BE2C (cell line): ENCODE measurements around the gene HSPA14.

ENCODE experiments used
- DNase-seq: peaks from one replicate; pipeline ENCODE4 v3.0.0-alpha.2; 2020
- H3K27me3 ChIP-seq: fragments of 250-450 bp; sonication (Bioruptor Pico); 2 replicates; pipeline ENCODE4 v1.5.1; 2020; ENCODE audit warnings: mild to moderate bottlenecking
- H3K36me3 ChIP-seq: fragments of 250-450 bp; sonication (Bioruptor Pico); 2 replicates; pipeline ENCODE4 v1.5.1; 2020; ENCODE audit warnings: mild to moderate bottlenecking
- H3K4me1 ChIP-seq: fragments of 250-450 bp; sonication (Bioruptor Pico); 2 replicates; pipeline ENCODE4 v1.5.1; 2020
- H3K4me3 ChIP-seq: 2 replicates; pipeline ENCODE4 v1.5.1; 2011; ENCODE audit warnings: low read depth, low read length
- H3K9me3 ChIP-seq: fragments of 250-450 bp; sonication (Bioruptor Pico); 2 replicates; pipeline ENCODE4 v1.5.1; 2020
- TF ChIP-seq, protein P1 (sequence below): IDR thresholded peaks from 2 replicates; pipeline ENCODE4 v1.5.1; 2012; ENCODE audit warnings: mild to moderate bottlenecking, low read depth, low read length

Gene HSPA14

DNA sequence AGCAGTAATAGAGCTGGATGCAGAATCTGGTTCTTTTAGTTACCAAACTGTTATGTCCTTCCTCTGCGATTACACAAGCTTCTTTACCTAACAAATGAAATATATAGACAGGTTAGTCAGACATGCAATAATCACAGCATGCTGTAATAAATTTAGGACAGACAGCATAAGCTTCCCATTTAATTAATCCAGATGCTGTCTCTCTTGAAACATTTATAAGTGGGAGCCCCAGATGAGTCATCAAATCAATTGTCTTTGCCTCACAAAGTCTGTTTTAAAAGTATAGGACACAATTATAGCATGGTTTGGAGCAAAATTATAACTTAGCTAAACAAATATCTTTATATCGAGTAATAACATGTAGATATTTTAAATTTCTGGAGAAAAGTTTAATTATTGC, 1.9 kb upstream of the HSPA14 start:
- no peak for DNase-seq
- TF ChIP-seq, protein P1, sequence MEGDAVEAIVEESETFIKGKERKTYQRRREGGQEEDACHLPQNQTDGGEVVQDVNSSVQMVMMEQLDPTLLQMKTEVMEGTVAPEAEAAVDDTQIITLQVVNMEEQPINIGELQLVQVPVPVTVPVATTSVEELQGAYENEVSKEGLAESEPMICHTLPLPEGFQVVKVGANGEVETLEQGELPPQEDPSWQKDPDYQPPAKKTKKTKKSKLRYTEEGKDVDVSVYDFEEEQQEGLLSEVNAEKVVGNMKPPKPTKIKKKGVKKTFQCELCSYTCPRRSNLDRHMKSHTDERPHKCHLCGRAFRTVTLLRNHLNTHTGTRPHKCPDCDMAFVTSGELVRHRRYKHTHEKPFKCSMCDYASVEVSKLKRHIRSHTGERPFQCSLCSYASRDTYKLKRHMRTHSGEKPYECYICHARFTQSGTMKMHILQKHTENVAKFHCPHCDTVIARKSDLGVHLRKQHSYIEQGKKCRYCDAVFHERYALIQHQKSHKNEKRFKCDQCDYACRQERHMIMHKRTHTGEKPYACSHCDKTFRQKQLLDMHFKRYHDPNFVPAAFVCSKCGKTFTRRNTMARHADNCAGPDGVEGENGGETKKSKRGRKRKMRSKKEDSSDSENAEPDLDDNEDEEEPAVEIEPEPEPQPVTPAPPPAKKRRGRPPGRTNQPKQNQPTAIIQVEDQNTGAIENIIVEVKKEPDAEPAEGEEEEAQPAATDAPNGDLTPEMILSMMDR: no peak
- no peak overlapping the region for H3K4me3 ChIP-seq
- no peaks in the 10 kb centered on the region for H3K4me1 ChIP-seq
- H3K9me3 ChIP-seq: no peaks in the 10 kb centered on the region
- H3K36me3 ChIP-seq: peaks cover 9% of the 10 kb centered on the region
- no peaks in the 10 kb centered on the region for H3K27me3 ChIP-seq

DNA sequence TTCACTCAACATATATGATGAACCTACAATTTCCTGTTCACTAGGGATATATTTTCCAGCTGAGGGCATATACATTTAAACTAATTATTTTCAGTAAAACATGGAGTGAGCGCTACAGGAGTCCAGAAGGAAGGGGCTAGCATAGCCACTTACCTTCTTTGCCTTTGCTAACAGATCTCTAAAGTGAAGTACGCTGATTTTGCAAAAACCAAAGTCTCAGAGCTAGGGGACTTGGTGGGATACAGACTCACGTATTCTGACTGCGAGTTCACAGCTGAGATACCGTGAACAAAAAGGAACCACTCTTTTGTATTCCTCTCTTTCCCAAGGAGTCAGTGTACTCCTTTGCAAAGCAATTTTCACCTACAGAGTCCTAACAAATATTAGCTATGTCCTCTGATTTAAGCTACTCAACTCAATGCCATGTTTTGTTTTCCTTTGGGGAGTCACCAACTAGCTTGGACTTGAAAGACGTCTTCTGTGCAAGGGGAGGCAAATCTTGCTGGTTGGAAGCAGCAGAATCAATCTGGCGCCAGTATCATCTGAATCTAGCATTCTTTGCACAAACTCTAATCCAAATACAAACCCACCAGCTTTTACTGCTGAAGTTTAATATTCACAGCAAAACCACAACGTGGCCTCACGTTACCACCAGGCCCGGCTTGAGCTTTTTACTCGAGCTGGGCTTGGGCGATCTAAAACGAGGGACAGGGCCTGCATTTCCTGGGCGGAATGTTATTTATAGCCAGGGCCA, 926 bp upstream of the HSPA14 start:
- DNase-seq: no peak
- Histone ChIP-seq H3K36me3 (peaks cover 18% of the 10 kb centered on the region), H3K27me3 (no peaks in the 10 kb centered on the region), H3K4me3 (peak overlapping the region; percentile 96), H3K4me1 (no peaks in the 10 kb centered on the region), H3K9me3 (no peaks in the 10 kb centered on the region)
- TF ChIP-seq, protein P1: no peak

DNA sequence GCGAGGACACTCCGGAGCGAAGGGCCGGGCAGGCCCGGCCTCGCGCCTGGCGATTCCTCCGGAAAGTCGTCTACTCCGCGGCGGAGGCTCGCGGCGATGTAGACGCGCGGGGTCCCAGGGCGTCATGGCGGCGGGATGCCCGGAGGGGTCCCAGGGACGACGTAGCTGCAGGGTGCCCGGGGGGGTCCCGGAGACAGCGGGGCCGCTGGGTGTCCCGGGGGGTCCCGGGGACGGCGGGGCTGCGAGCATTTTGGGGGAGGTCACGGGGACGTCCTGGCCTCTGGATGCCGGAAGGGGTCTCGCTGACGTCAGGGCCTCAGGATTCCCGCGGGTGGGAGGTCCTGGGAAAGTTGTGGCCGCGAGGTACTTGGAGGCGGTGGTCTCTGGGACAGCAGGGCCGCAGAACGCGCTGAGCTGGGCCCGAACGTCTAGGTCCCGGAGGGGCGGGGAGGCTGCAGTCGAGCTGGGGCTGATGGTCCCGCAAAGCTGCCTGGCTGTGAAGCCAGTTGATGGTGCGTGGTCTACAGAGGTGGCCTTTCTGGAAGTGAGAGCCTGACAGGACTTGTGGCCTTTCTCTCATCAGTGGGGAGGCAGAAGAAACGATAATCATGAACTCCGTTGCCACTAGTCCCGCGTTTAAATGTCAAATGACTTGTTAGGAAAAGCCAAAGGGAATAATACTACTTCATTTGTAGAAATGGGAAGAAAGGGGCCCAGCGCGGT, 637 bp downstream of the HSPA14 start:
- Histone ChIP-seq H3K36me3 (peaks cover 34% of the 10 kb centered on the region), H3K9me3 (no peaks in the 10 kb centered on the region), H3K4me1 (no peaks in the 10 kb centered on the region), H3K27me3 (no peaks in the 10 kb centered on the region), H3K4me3 (peak overlapping the region; percentile 96)
- TF ChIP-seq, protein P1: no peak
- peak; percentile 45 for DNase-seq

DNA sequence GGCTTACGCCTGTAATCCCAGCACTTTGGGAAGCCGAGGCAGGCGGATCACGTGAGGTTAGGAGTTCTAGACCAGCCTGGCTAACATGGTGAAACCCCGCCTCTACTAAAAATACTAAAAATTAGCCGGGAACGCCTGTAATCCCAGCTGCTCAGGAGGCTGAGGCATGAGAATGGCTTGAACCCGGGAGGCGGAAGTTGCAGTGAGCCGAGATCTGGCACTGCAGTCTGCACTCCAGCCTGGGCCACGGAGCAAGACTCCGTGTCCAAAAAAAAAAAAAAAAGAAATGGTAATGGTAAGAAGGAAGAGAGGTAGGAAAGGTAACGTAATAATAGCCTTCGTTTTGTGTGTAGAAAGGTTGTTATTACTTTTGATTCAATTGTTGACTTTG, 1.2 kb downstream of the HSPA14 start:
- H3K4me1 ChIP-seq: no peaks in the 10 kb centered on the region
- H3K9me3 ChIP-seq: no peaks in the 10 kb centered on the region
- H3K4me3 ChIP-seq: peak overlapping the region; percentile 96
- H3K36me3 ChIP-seq: peaks cover 39% of the 10 kb centered on the region
- peak; percentile 11 for DNase-seq
- no peaks in the 10 kb centered on the region for H3K27me3 ChIP-seq
- TF ChIP-seq, protein P1: no peak

DNA sequence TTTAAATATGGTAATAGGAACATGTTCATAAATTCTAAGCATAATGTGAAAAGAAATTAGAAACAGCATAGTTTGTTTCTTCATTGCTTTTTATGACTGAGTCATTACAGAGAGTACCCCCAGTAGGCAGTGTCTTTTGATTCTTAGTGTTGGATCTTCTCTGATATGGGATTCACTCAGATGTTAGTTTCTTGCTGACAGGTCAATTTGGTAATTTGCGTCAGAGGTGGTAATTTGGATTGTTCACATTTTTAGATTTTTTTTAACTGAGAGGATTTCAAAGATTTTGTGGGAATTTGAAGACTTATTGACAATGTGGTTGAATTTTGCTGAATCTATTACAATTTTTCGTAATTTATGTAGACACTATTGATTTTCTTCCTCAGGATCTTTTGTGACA, 2.1 kb downstream of the HSPA14 start:
- H3K27me3 ChIP-seq: no peaks in the 10 kb centered on the region
- no peak overlapping the region for H3K4me3 ChIP-seq
- no peaks in the 10 kb centered on the region for H3K9me3 ChIP-seq
- TF ChIP-seq, protein P1: no peak
- no peak for DNase-seq
- H3K4me1 ChIP-seq: no peaks in the 10 kb centered on the region
- peaks cover 43% of the 10 kb centered on the region for H3K36me3 ChIP-seq

DNA sequence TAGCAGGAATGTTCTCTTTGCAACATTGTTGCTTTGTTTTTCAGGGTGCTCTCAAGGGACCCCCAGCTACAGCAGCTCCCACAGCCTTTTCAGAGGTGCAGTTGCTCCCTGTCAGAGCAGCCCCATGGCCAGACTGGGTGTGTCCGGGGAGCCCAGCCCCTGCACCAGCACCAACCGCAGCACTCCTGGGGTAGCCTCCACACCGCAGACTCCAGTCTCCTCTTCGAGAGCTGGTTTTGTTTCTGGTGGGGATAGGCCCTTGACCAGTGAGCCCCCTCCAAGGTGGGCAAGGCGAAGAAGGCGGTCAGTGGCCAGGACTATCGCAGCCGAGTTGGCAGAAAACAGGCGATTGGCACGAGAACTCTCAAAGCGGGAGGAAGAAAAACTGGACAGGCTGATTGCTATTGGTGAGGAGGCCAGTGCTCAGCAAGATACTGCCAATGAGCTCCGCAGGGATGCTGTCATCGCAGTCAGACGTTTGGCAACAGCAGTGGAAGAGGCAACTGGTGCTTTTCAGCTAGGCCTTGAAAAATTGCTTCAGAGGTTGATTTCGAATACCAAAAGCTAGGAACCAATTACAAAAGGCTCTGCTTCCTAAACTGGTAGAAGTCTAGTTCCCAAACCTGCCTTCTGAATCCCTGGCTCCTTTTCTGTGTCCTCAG, 5.4 kb downstream of the HSPA14 start:
- H3K36me3 ChIP-seq: peaks cover 48% of the 10 kb centered on the region
- no peaks in the 10 kb centered on the region for H3K27me3 ChIP-seq
- no peaks in the 10 kb centered on the region for H3K9me3 ChIP-seq
- no peaks in the 10 kb centered on the region for H3K4me1 ChIP-seq
- TF ChIP-seq, protein P1: no peak
- no peak overlapping the region for H3K4me3 ChIP-seq
- no peak for DNase-seq
